ENCODE data around the gene SLC16A4. TPM values are rescaled to one million over a fixed set of nuclear protein-coding genes. Genes with fewer than 3 reads are reported as not detected.
"Not testable (repeated sequence)": the region's sequence is repeated elsewhere in the genome, so short reads cannot be mapped to it uniquely, and the experiment has no call there.

SLC16A4 gene
- total RNA-seq, 1 donor from 2014 or later, result 25.8 TPM

- Mint-ChIP-seq H3K27me3 (ENCODE audit: unreplicated experiment) (peaks cover 43% of the 10 kb centered on the region), H3K9me3 (ENCODE audit: unreplicated experiment) (no peaks in the 10 kb centered on the region), H3K27ac (ENCODE audit: unreplicated experiment) (no peak overlapping the region), H3K36me3 (ENCODE audit: unreplicated experiment) (no peaks in the 10 kb centered on the region), H3K4me3 (ENCODE audit: unreplicated experiment) (no peak overlapping the region), H3K4me1 (ENCODE audit: unreplicated experiment) (peaks cover 2% of the 10 kb centered on the region)
- no peak for DNase-seq (ENCODE audit: extremely low spot score, unreplicated experiment)
- TF ChIP-seq, protein P1, sequence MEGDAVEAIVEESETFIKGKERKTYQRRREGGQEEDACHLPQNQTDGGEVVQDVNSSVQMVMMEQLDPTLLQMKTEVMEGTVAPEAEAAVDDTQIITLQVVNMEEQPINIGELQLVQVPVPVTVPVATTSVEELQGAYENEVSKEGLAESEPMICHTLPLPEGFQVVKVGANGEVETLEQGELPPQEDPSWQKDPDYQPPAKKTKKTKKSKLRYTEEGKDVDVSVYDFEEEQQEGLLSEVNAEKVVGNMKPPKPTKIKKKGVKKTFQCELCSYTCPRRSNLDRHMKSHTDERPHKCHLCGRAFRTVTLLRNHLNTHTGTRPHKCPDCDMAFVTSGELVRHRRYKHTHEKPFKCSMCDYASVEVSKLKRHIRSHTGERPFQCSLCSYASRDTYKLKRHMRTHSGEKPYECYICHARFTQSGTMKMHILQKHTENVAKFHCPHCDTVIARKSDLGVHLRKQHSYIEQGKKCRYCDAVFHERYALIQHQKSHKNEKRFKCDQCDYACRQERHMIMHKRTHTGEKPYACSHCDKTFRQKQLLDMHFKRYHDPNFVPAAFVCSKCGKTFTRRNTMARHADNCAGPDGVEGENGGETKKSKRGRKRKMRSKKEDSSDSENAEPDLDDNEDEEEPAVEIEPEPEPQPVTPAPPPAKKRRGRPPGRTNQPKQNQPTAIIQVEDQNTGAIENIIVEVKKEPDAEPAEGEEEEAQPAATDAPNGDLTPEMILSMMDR (IDR thresholded peaks at IDR 0.05), result no peak
Measured at GRCh38 chr1:110420023-110420662, 29.3 kb upstream of the SLC16A4 start.

DNA sequence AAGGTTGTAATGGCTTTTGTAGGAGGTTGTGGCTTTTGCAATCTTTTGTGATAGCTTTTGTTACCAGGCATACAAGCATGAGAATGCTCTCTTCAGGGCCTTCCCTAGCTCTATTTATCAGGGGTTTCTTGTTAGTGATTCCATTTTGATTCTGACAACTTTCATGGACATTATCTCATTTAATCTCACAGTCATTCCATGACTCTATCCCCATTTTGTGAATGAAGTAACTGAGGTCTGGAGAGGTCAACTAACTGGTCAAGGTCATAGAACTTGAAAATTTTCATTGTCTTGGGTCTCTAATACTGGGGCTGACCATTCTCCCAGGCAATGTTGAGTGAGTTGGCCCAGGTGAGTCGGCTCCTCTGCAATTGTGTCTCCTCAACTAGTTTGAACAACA lies 27.9 kb upstream of the SLC16A4 start:
- H3K27me3 Mint-ChIP-seq (ENCODE audit: unreplicated experiment), result peaks cover 35% of the 10 kb centered on the region
- no peak overlapping the region for H3K4me3 Mint-ChIP-seq (ENCODE audit: unreplicated experiment)
- no peaks in the 10 kb centered on the region for H3K9me3 Mint-ChIP-seq (ENCODE audit: unreplicated experiment)
- peaks cover 2% of the 10 kb centered on the region for H3K4me1 Mint-ChIP-seq (ENCODE audit: unreplicated experiment)
- no peak overlapping the region for H3K27ac Mint-ChIP-seq (ENCODE audit: unreplicated experiment)
- no peak for DNase-seq (ENCODE audit: extremely low spot score, unreplicated experiment)
- TF ChIP-seq, protein P1 (IDR thresholded peaks at IDR 0.05), result no peak
- H3K36me3 Mint-ChIP-seq (ENCODE audit: unreplicated experiment), result no peaks in the 10 kb centered on the region

DNA sequence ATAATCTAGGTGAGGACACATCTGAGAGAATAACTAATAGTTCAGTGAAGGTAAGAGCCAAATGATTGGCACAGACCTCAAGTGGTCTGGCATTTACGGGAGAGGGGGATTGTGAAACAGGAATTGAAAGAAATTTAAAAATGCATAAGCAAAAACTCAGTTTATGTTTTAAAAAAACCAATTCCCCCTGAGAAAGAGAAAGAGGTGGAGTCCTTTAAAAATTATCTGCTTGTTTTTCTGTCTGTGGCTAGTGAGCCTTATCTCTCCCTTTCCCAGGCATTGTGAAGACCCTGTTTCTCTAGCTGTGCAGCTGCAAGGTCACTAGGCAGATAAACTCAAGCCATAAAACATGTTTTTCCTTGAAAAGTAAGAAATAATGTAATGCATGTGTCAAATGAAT lies 22.2 kb upstream of the SLC16A4 start:
- H3K4me1 Mint-ChIP-seq (ENCODE audit: unreplicated experiment); H3K27ac Mint-ChIP-seq (ENCODE audit: unreplicated experiment); H3K9me3 Mint-ChIP-seq (ENCODE audit: unreplicated experiment); H3K4me3 Mint-ChIP-seq (ENCODE audit: unreplicated experiment); H3K36me3 Mint-ChIP-seq (ENCODE audit: unreplicated experiment); H3K27me3 Mint-ChIP-seq (ENCODE audit: unreplicated experiment); DNase-seq (ENCODE audit: extremely low spot score, unreplicated experiment): not testable (repeated sequence)

- TF ChIP-seq, protein P1 (IDR thresholded peaks at IDR 0.05), result peak; percentile 61
- Mint-ChIP-seq H3K4me1 (ENCODE audit: unreplicated experiment) (peaks cover 13% of the 10 kb centered on the region), H3K9me3 (ENCODE audit: unreplicated experiment) (no peaks in the 10 kb centered on the region), H3K36me3 (ENCODE audit: unreplicated experiment) (no peaks in the 10 kb centered on the region), H3K27me3 (ENCODE audit: unreplicated experiment) (peaks cover 6% of the 10 kb centered on the region), H3K27ac (ENCODE audit: unreplicated experiment) (no peak overlapping the region), H3K4me3 (ENCODE audit: unreplicated experiment) (no peak overlapping the region)
- no peak for DNase-seq (ENCODE audit: extremely low spot score, unreplicated experiment)
Measured at GRCh38 chr1:110412576-110412975, 21.8 kb upstream of the SLC16A4 start.

DNA sequence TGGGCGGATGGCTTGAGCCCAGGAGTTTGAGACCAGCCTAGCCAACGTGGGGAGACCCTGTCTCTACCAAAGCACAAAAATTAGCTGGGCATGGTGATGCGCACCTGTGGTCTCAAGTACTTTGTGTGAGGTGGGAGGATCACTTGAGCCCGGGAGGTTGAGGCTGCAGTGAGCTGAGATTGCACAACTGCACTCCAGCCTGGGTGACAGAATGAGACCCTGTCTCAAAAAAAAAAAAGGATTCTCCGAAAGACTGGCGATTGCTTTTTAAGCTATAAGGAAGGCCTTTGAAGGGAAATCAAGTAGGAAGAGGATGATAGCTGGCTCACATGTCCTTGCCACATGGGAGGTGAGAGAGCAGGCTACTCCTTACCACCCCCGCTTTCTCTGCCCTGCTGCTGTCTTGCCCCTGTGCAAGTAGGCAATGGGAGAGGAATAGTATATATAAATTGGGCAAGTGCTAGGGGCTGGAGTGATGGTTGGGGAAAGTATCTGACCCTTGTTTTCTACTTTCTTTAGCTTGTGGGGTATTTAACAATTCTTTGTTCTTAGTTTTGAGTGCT lies 20.4 kb upstream of the SLC16A4 start:
- H3K4me3 Mint-ChIP-seq (ENCODE audit: unreplicated experiment), result no peak overlapping the region

More for the DNA sequence above, 20.4 kb upstream of the SLC16A4 start:
- Mint-ChIP-seq H3K36me3 (ENCODE audit: unreplicated experiment) (peaks cover 2% of the 10 kb centered on the region), H3K27me3 (ENCODE audit: unreplicated experiment) (peaks cover 5% of the 10 kb centered on the region), H3K9me3 (ENCODE audit: unreplicated experiment) (no peaks in the 10 kb centered on the region), H3K27ac (ENCODE audit: unreplicated experiment) (no peak overlapping the region), H3K4me1 (ENCODE audit: unreplicated experiment) (peaks cover 20% of the 10 kb centered on the region)
- TF ChIP-seq, protein P1 (IDR thresholded peaks at IDR 0.05), result no peak
- no peak for DNase-seq (ENCODE audit: extremely low spot score, unreplicated experiment)

All from osteocyte (in vitro differentiated cells).